NCI-H524 treated with DMSO at 0.1 percent for 48 hours (cell line): ENCODE results near the gene ATP6V1B1.

ENCODE experiments used
- DNase-seq: peaks from one replicate; lab custom pipeline; 2025; lab: John Stamatoyannopoulos, UW

The ATP6V1B1 gene

GRCh38 chr2:70966681-70967080 is 31.0 kb downstream of the ATP6V1B1 start:
- no peak for DNase-seq

- no peak for DNase-seq
These were observed 31.5 kb downstream of the ATP6V1B1 start for GRCh38 chr2:70967189-70967588.

GRCh38 chr2:70974592-70974991 is 38.9 kb downstream of the ATP6V1B1 start:
- no peak for DNase-seq

- DNase-seq = no peak
These were observed 39.5 kb downstream of the ATP6V1B1 start for GRCh38 chr2:70975237-70975636.

GRCh38 chr2:70977605-70978205 is 42.0 kb downstream of the ATP6V1B1 start:
- DNase-seq = no peak

- DNase-seq = no peak
These were observed 42.9 kb downstream of the ATP6V1B1 start, which contains the start of gene ANKRD53 for GRCh38 chr2:70978341-70979179. Gene ANKRD53, plus strand, starts transcription at chr2:70978630. Its CDS starts 16 bp downstream, at chr2:70978646.

GRCh38 chr2:70979180-70979488 is 43.4 kb downstream of the ATP6V1B1 start:
- DNase-seq = no peak

- no peak for DNase-seq
These were observed 43.9 kb downstream of the ATP6V1B1 start for GRCh38 chr2:70979626-70980025.

GRCh38 chr2:70981421-70981820 is 45.7 kb downstream of the ATP6V1B1 start:
- no peak for DNase-seq

- no peak for DNase-seq
These were observed 46.4 kb downstream of the ATP6V1B1 start for GRCh38 chr2:70981866-70982810.

- no peak for DNase-seq
These were observed 47.3 kb downstream of the ATP6V1B1 start for GRCh38 chr2:70982971-70983370.

GRCh38 chr2:70983506-70984227 is 48.0 kb downstream of the ATP6V1B1 start:
- DNase-seq = no peak

- no peak for DNase-seq
These were observed 48.5 kb downstream of the ATP6V1B1 start for GRCh38 chr2:70984228-70984575.

- no peak for DNase-seq
These were observed 49.0 kb downstream of the ATP6V1B1 start for GRCh38 chr2:70984576-70985282.

- DNase-seq = no peak
These were observed 49.6 kb downstream of the ATP6V1B1 start for GRCh38 chr2:70985283-70985688.

- no peak for DNase-seq
These were observed 50.3 kb downstream of the ATP6V1B1 start for GRCh38 chr2:70985956-70986355.

- DNase-seq = no peak
These were observed 50.9 kb downstream of the ATP6V1B1 start for GRCh38 chr2:70986499-70987189.

GRCh38 chr2:70987386-70987785 is 51.7 kb downstream of the ATP6V1B1 start:
- DNase-seq = no peak

GRCh38 chr2:70988151-70988550 is 52.5 kb downstream of the ATP6V1B1 start:
- no peak for DNase-seq
